HG03571 (cell line): Measurements from ENCODE around the gene TDP1.
"Not testable (repeated sequence)": the region's sequence is repeated elsewhere in the genome, so short reads cannot be mapped to it uniquely, and the experiment has no call there.

Experiments used
- ATAC-seq: cut with Tn5 transposase; IDR thresholded peaks from one replicate; pipeline ENCODE4 v1.9.1; 2021; ENCODE audit not compliant: unreplicated experiment

Gene TDP1

DNA sequence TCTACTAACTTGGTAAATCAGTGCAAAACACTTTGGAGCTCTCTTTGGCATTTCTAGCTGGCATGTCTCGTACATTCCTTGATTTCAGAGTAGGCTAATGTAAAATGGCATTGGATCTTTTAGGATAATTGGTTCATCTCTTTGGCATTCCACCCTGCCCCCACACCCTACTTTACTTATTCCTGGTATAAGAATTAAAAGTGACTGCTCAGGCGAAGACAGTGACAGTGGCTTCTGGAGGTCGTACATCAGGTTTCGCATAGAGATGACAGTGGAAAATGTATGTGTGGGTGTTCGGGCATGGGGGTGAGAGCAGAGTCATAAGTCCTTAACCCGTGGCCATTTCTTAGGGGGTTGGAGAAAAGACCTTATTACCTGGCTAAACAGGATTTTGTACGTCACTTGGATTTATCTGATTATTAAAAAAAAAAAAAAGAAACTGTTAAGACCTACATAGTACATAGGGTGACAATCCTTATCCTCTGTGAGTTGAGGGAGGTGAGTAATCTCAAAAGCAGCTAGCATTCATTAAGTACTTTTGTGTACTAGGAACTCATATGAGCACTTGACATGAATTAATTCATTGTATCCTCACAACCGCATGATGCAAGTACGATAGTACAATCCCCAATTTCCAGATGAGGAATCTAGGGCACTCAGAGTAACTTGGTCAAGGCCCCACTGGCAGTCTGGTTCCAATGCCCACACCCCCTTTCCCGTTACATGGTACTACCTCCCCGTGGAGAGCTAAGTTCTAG lies 83.7 kb downstream of the TDP1 start:
- ATAC-seq, result no peak

DNA sequence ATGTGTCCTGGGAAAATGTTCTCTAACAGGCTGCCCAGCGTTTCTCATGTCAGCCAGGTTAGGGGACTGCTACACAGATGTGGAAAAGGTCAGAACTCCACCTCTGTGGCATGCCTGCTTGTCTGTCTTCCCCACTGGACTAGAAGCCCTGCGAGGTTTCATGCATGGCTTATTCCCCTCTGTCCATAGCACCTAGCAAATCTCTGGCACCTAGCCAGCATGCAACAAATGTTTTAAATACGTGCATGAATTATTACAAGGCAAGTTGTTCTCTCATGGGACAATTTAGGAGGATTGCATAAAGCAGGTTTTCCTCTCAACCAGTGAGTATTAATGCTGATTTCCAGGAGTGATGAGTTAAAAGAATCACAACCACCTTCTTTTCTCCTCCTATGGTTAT lies 84.7 kb downstream of the TDP1 start:
- no peak for ATAC-seq

DNA sequence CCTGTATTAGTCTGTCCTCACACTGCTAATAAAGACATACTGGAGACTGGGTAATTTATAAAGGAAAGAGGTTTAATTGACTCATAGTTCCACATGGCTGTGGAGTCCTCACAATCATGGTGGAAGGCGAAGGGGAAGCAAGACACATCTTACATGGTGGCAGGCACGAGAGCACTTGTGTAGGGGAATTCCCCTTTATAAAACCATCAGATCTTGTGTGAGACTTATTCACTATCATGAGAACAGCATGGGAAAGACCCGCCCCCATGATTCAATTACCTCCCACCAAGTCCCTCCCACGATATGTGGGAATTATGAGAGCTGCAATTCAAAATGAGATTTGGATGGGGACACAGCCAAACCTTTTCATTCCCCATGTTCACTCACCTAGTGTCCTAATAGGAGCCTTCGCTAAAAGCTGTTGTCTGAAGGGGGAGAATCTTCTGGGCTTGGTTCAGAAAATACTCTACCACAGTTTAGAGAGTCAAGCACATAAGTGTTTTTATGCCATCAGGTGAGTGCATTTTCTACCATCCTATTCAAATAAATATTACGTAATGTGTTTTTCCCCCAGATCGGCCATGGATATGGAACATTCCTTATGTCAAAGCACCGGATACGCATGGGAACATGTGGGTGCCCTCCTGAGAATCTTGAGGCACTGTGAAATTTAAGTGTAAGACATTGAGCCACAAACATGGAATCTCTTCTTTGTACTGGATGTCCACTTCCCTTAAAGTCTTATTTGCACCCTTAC lies 86.9 kb downstream of the TDP1 start:
- ATAC-seq, result no peak

DNA sequence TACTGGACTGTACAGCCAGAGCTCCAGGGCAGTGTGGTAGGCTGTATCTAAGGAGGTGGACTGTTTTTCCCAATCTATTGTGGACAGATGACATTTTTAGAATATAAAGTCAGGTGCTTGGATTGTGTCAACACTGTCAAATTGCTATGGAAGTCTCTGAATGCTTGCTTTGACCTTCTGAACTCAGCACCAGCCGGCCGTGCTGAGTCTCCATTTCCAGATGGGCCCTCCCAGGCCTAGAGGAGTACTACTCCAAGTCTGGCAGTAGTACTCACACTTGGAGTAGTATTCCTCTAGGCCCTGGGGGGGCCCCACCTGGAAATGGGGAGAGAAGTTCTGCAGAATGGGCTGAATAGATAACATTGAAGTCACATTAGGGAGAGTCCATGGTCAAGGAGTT lies 89.9 kb downstream of the TDP1 start:
- no peak for ATAC-seq

DNA sequence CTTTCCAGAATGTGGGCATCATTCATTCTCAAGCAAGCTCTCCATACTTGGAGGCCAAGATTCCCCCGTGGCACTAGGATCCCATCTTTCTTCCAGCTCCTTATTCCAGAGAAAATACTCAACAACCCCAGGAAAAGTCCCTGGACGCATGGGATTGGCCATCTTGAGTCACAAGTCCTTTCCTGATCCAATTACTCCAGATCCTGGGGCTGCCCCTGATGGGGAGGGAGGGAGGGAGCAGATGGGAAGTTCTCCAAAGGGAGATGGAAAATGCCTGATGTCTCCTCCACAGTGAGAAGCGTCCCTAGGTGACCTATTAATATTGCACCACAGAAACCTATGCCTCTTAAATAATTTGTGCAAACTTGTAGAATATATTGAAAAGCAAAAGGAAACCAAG lies 93.7 kb downstream of the TDP1 start:
- no peak for ATAC-seq

DNA sequence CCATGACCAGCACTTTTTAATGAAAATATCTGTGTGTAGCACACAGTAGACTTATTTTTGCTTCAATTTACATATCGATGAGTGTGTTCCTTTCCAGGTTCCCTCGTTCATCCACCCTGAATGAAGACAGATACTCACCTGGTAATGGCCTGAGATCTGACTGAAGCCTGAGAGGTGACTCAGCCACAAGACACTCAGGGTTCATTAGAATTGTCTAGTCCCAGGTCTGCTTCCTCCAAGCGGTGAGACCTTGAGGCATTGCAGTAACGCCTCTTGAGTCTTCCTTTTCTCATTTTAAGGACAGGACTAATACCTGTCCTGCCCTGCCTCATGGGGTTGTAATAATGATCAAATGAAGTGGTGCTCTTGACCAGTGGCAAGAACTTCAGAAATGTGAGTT lies 94.5 kb downstream of the TDP1 start:
- no peak for ATAC-seq

DNA sequence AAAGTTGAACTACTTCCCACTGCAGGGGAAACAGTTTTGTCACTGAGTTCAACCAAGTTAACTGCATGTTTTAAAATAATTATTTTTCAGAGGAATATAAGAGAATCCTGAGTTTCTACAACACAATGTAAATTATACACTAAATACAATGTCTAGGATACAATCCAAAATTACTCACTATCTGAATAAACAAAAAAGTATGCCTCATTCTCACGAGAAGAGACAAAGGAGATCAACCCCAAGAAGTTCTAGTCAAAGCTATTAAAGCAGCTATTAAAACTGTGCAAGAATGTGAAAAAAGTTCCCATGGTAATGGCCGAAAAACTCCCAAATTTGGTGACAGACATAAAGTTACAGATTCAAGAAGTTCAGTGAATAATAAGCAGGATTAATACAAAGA lies 97.3 kb downstream of the TDP1 start:
- no peak for ATAC-seq

DNA sequence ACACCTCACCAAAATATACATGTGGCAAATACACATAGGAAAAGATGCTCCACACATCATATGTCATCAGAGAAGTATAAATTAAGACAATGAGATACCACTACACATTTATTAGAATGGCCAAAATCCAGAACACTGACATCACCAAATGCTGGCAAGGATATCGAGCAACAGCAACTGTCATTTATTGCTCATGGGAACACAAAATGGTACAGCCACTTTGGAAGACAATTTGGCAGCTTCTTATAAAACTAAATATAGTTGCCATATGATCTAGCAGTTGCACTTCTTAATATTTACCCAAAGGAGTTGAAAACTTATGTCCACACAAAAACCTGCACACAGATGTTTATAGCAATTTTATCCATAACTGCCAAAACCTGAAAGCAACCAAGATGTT lies 99.1 kb downstream of the TDP1 start:
- ATAC-seq, result no peak

DNA sequence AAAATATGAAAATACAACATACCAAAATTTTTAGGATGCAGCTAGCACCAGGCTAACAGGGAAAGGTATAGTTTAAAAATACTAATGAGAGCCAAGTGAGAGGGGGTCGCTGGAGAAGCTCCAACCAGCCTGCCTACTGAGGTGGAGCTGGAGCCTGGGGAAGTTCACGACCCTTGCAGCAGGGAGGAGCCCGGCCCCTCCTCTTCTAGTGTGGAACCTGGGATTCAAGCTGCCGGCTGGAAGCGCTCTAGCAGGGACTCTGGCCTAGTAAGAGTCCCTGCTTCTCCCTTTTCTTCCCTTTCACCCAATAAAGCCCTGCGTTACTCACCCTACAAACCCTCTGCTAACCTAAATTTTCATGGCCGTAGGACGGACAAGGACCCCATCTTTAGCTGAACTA lies 101.1 kb downstream of the TDP1 start:
- no peak for ATAC-seq

DNA sequence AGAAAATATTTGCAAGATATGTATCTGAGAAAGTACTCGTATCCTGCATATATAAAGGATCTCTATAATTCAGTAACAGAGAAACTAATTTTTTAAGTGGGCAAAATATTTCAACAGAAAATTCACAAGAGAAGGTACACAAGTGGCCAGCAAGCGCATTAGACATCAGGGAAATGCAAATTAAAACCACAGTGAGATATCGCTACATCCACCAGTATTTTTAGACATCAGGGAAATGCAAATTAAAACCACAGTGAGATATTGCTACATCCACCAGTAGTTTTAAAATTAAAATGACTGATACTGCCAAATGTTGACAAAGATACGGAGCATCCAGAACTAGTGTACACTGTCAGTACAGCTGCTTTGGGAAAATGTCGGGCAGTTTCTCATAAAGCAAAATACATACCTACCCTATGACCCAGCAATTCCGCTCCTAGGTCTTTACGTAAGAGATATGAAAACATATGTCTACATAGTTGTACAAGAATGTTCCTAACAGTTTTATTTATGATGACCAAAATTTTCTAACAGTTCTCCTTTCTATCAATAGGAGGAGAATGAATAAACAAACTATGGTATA lies 103.2 kb downstream of the TDP1 start:
- no peak for ATAC-seq

DNA sequence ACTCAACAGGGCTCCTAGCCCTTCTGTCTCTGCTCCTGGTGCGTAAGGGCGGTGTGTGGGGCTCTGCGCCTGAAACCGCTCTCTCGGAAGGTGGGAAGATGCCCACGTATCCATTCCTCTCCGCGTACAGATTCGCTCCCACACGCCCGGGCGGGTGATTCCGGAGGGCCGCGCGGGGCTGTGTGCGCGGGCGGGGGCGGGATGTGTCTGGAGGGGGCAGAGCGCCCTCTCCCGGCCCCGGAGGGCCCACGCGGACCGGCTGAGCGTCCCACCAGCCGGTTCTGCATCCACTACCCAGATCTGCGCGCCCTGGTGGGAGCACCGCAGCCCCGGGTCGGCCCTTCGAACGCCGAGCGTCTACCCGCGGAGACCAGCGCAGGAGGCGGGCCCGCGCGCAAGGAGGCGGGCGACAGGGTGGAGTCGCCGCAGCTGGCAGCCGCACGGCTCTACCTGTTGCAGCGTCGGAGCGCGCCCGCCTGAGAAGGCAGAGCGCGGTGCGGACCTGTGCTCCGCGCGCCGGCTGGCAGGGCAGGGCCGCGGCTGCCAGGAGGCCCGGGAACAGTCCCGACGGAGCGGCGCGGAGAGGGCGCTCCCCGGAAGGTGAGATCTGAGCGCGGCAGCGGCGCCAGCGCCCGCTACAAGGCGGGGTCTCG lies 104.7 kb downstream of the TDP1 start:
- ATAC-seq, result peak; percentile 55

DNA sequence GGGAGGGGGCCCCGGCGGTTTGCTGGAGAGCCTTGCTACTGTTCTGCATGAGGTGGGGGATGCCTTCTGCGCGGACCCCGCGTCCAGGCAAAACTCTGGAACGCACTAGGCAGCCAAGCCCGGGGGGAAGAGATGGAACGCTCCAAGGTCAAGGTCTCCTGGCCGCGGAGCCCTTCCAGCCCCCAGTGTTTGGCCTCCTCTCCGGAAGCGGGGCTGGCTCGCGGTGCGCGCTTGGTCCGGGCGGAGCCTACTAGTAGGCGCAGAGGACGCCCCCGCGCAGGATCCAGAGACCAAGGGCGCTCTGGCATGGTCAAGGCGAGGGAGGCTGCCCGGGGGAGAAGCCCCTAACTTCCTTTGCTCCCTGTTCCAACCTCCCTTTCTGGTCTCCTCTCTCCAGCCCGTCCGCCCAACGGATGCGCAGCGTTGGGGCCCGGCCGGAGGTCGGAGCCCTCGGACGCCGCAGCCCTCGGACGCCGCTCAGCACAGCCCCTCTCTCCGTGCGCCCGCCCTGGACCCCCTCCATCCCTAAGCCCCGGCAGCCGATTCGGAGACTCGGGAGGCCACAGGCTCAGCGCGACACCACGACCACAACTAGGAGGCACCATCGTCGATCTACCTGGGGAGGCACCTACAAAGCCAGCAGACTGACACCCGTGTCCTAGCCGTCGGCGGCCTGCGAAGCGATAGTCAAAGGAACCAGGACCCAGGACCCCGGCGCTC lies 105.4 kb downstream of the TDP1 start:
- no peak for ATAC-seq

DNA sequence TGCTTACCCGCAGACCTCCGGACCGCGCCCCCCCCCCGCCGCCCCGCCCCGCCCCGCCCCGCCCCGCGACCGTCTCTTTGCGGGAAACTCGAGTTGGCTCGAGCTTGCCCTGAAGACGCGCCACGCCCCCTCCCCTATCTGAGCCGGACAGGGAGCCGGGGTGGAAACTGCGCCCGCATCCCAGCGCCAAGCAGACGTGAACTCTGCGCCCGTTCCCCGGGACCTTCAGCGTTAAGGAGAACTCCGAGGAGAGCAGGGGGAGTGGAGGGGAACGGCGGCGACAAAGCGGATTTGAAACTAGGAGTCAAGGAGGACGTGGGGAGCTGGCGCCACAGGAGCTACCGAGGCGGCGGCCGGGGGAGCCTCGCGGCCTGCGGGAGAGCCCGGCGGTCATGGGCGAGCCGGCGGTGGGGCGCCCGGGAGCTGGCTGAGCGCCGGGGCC lies 106.0 kb downstream of the TDP1 start, which contains the start of gene KCNK13:
Gene KCNK13 (plus strand): TSS at position 310 of the 442 bp plus-strand sequence. CDS start 212 bp downstream, outside the sequence.
- ATAC-seq, result no peak

DNA sequence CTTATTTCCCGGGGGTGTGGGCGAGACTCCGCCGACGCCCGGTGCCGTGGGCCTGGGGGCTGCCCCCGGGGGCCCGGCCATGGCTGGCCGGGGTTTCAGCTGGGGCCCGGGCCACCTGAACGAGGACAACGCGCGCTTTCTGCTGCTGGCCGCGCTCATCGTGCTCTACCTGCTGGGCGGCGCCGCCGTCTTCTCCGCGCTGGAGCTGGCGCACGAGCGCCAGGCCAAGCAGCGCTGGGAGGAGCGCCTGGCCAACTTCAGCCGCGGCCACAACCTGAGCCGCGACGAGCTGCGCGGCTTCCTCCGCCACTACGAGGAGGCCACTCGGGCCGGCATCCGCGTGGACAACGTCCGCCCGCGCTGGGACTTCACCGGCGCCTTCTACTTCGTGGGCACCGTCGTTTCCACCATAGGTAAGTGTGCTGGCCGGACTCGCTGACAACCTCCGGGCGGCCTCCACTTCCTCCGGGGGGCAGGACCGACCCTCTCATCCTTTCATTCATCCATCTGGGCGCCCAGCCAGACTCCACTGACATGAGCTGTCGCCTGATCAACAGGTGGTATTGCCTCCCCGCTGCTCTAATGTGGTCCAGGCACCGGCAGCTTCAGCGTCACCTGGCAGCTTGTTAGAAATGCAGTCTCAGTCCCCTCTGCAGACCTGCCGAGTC lies 106.5 kb downstream of the TDP1 start:
- ATAC-seq, result no peak

- no peak for ATAC-seq
Observed at GRCh38 chr14:90062822-90063539, 107.3 kb downstream of the TDP1 start.

DNA sequence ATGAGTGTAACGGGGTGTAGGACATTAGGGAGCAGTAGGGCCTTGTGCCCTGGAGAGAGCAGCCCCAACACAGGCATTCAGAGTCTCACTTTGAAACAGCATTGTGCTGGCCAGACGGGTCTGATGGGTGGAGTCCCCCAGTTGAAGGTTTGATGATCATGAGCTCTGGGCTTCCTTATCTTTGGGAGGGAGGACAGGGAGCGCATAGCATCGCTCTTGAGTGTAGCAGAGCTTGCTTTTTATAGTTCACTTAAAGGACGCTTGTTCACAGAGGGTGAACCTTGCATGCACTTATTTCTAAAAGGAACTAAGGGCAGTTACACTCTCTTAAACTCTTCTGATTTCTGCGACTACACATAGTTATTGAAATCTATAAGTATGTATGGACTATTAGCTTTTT lies 116.6 kb downstream of the TDP1 start:
- ATAC-seq, result no peak

GRCh38 chr14:90079576-90079975 lies 123.8 kb downstream of the TDP1 start:
- ATAC-seq, result no peak

GRCh38 chr14:90087433-90087832 lies 131.7 kb downstream of the TDP1 start:
- ATAC-seq, result no peak

GRCh38 chr14:90088176-90088575 lies 132.4 kb downstream of the TDP1 start:
- ATAC-seq, result no peak

GRCh38 chr14:90089486-90089885 lies 133.8 kb downstream of the TDP1 start:
- ATAC-seq, result not testable (repeated sequence)
